Measurements from ENCODE around the gene GPR137B.

GRCh38 chr1:236144033-236144432 is 1.7 kb downstream of the GPR137B start:
- TF ChIP-seq CTCF (IDR thresholded peaks at IDR 0.05) (no peak), EP300 (IDR thresholded peaks at IDR 0.05; ENCODE audit: low read depth) (no peak), POLR2AphosphoS5 (IDR thresholded peaks at IDR 0.05) (no peak)

All from transverse colon (tissue), 4 donors.